GM10248 (cell line): Measurements from ENCODE around the gene PLCB2.

Source experiments
- CTCF ChIA-PET: fragments of 300-600 bp; sonication (Branson Sonifier 250); formaldehyde crosslinking; extraction: SDS; loops from one replicate; lab custom pipeline; 2021; ENCODE audit warnings: antibody characterized with exemption; lab: Yijun Ruan, JAX
- POLR2A ChIA-PET: fragments of 350-650 bp; sonication (Branson Sonifier 250); formaldehyde crosslinking; extraction: SDS; loops from one replicate; lab custom pipeline; 2020; ENCODE audit warnings: antibody characterized with exemption; lab: Yijun Ruan, JAX
- DNase-seq: peaks from one replicate; pipeline ENCODE4 v3.0.0; 2012; ENCODE audit errors: extremely low spot score
- TF ChIP-seq, protein P1 (sequence below): IDR thresholded peaks from 2 replicates; pipeline ENCODE4 v1.5.1; 2012; ENCODE audit warnings: mild to moderate bottlenecking, low read depth; ENCODE audit errors: extremely low read depth, missing control alignments, control extremely low read depth

The PLCB2 gene

DNA sequence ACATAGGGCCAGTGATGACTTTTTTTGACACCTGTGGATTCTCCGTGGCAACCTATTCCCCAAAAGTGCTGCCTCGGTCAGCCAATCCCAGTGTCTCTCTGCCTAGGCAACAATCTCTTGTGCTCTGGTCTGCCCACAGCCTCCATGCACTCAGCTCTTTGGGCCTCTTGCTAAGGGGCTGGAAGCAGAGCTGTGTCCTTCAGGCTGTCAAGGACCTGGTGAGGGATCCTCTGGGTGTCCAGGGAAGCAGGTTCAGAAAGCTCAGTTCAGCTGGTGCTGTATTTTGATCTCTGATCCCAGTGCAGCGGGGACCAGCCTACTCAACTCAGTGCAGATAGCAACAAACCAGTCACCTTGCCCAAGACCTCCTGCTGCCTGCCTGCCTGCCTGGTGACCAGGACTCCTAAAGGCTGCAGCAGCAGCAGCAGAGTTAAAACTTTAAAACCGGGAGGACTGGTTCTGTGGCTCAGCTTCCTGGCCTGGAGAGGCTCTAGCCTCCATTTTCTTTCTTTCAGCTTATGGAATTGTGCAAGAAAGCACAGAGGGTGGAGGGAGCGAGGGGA, 62.7 kb downstream of the PLCB2 start:
- DNase-seq: no peak
- ChIA-PET CTCF (interaction anchor here (0.7 to 10.0 kb wide), 5 partner anchors 10 to 34 kb away, joined by 3 to 101 read pairs (median 10); no protein-coding TSS in a partner anchor), POLR2A (no interaction called here)

DNA sequence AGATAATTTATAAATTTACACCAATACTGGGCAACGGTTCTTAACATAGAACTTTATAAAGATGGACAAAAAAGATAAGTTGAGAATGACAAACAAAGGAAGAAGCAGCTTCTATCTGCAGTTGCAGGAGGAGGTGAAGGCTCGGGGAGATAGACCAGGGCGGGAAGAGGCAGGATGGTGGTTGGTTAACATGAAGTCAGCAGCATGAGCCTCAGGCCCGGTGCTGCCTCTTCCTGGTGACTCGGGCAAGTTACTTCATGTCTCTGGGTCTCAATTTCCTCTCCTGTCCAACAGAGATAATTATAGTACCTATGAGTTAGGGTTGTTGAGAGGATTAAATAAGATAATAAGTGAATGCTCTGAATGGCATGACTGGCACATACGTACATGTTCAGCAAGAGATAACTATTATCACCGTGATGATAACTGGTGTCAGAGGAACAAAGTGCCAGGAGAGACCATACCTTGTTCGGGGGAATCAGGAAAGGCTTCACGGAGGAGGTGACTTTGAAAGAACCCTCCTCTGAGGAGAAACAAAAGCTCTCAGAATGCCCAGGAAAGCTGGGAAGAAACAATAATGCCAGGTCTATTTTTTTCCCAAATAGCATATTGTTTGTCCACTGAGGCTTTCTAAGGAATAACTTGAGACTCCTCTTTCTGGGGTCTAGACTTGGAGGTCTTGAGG, 64.5 kb downstream of the PLCB2 start:
- ChIA-PET CTCF (interaction anchor here (0.9 to 10.0 kb wide), 5 partner anchors 24 to 94 kb away, joined by 3 to 101 read pairs (median 10); no protein-coding TSS in a partner anchor), POLR2A (no interaction called here)
- no peak for DNase-seq
- TF ChIP-seq, protein P1, sequence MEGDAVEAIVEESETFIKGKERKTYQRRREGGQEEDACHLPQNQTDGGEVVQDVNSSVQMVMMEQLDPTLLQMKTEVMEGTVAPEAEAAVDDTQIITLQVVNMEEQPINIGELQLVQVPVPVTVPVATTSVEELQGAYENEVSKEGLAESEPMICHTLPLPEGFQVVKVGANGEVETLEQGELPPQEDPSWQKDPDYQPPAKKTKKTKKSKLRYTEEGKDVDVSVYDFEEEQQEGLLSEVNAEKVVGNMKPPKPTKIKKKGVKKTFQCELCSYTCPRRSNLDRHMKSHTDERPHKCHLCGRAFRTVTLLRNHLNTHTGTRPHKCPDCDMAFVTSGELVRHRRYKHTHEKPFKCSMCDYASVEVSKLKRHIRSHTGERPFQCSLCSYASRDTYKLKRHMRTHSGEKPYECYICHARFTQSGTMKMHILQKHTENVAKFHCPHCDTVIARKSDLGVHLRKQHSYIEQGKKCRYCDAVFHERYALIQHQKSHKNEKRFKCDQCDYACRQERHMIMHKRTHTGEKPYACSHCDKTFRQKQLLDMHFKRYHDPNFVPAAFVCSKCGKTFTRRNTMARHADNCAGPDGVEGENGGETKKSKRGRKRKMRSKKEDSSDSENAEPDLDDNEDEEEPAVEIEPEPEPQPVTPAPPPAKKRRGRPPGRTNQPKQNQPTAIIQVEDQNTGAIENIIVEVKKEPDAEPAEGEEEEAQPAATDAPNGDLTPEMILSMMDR: no peak

More for the DNA sequence above, 62.7 kb downstream of the PLCB2 start:
- TF ChIP-seq, protein P1: no peak

DNA sequence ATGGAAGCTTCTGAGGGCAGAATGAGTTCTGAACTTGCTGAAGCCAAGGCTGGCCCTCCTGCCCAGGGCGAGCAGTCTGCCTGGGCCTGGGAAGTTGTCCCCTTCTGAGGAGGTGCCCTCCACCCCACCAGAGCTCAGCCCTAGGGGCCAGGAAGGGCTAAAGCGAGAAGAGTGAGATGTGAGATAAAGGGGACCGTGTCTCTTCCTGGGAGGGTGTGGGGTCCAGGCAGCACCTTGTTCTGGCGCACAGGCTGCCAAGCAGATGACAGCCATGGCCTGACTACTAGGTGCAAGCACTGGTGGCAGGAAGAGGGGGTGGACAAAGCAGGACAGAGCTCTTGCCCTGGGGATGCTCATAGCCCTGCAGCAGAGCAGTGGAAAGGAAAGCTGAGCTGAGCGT, 65.1 kb downstream of the PLCB2 start:
- DNase-seq: no peak
- ChIA-PET CTCF (interaction anchor here (0.9 to 10.0 kb wide), 4 partner anchors 25 to 95 kb away, joined by 3 to 101 read pairs (median 8); no protein-coding TSS in a partner anchor), POLR2A (no interaction called here)
- TF ChIP-seq, protein P1: no peak

DNA sequence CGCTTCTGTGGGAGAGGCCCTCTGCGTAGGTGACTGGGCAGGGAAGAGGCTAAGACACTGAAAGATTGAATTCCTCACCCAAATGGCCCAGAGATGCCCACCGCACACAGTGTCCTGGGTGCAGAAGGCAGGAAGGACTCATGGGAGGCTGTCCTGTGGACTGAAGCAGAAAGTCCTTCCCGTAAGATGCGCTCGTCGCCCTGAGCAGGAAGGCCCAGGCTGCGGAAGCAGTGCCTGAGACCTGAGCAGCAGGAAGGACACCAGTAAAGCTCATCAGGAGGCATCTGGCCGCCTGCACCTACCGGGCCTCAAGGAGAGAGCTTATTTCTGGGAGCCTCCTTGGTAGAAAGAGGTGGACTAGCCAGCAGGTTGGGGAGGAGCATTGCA, 65.5 kb downstream of the PLCB2 start:
- TF ChIP-seq, protein P1: no peak
- POLR2A ChIA-PET: no interaction called here
- no peak for DNase-seq
- CTCF ChIA-PET: interaction anchor here (0.9 to 10.0 kb wide), 4 partner anchors 25 to 95 kb away, joined by 3 to 101 read pairs (median 8); no protein-coding TSS in a partner anchor

DNA sequence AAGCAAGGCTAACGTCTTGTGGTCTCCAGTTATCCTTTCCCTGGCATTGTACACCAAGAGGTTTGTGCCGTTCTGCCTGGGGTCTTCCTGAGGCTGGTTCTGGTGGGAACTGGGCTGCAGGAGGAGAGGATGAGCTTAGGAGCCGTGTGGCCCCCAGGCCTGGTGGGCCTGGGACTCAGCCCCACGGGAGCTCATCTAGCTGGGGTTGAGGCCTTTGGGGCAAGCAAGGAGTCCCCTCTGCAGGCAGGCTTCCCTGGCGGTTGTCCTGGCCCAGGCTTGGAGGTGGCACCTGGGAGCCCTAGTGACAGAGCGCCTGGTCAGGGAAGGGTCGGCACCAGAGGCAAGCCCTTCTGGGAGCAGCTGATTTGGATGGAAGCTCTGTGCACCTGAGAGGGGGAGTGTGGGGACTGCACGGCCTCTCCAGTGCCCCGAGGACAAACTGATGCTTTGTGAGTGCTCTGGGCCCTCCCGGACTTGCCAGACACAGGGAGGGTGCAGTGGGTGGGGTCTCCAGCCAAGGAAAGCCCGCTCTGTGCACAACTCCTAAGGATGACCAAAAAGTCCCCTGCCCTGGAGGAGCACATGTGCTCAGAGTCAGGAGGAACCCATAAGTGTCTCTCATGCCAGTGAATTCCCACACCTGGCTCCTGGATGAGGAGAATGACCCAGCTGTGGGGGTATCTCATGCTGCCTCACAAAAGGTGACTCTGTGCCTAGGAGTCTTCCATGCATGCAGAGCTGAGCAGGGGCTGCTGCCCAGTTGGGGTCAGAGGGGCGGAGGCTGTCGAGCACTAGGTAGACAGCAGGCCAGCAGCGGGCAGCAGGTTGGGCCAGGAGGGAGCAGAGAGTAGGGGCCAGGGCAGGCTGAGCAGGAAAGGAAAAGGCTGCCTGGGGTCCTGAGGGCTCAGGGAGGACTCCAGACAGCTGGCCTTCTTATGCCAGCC, 66.2 kb downstream of the PLCB2 start:
- ChIA-PET POLR2A (no interaction called here), CTCF (interaction anchor here (0.6 to 10.0 kb wide), 5 partner anchors 11 to 32 kb away, joined by 3 to 101 read pairs (median 8); no protein-coding TSS in a partner anchor)
- peak; percentile 19 for DNase-seq
- TF ChIP-seq, protein P1: no peak
